ENCODE data around the gene STAG1. TPM values are rescaled to one million over a fixed set of nuclear protein-coding genes. Genes with fewer than 3 reads are reported as not detected.

STAG1 gene
- total RNA-seq, 2 donors from 2014 or later, result 26.8 to 56.4 TPM

DNA sequence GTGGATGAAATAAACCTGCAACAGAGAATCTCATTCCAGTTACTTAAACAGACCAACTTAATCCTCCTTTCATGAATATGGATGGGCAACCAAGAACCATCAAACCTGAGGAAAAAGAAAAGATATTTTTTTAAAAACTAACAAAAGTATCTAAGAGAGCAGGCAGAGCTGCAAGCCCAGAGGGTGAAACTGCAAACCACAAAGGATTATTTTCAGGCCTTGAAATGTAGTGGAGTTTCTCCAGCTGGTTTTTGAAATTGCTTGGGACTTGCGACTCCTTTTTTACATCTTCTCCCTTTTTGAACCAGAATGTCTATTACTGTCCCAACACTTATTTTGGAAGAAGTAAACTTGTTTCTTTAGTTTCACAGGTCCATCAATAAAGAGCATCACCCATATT lies 87.4 kb downstream of the STAG1 start:
- Histone ChIP-seq H3K4me1 (ENCODE audit: control insufficient read depth in 1 of 2, low read depth in 2 of 2) (no peaks in the 10 kb centered on the region), H3K9me3 (no peaks in the 10 kb centered on the region), H3K36me3 (no peaks in the 10 kb centered on the region), H3K27me3 (replicated peaks; ENCODE audit: insufficient read depth) (no peaks in the 10 kb centered on the region), H3K27ac (no peak overlapping the region), H3K4me3 (no peak overlapping the region)
- DNase-seq (ENCODE audit: low spot score), result no peak
- TF ChIP-seq CTCF (IDR thresholded peaks at IDR 0.05), result no peak
- no peak for ATAC-seq (ENCODE audit: insufficient number of reproducible peaks, low FRiP score, low read depth)

DNA sequence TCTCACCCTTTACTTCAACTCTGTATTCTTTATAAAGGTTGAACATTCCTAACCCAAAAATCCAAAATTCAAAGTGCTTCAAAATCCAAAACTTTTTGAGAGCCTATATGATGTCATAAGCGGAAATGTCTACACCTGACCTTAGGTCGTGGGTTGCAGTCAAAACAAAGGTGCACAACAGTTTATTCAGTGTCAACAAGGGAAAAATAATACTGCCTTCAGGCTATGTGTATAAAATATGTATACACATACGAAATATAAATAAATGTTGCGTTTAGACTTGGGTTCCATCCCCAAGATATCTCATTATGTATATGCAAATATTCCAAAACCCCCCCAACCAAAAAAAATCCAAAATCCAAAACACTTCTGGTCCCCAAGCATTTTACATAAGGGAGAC lies 90.9 kb downstream of the STAG1 start:
- no peaks in the 10 kb centered on the region for H3K36me3 ChIP-seq
- no peak overlapping the region for H3K27ac ChIP-seq
- no peaks in the 10 kb centered on the region for H3K9me3 ChIP-seq
- no peaks in the 10 kb centered on the region for H3K4me1 ChIP-seq (ENCODE audit: control insufficient read depth in 1 of 2, low read depth in 2 of 2)
- H3K27me3 ChIP-seq (replicated peaks; ENCODE audit: insufficient read depth), result no peaks in the 10 kb centered on the region
- H3K4me3 ChIP-seq, result no peak overlapping the region
- TF ChIP-seq CTCF (IDR thresholded peaks at IDR 0.05), result no peak
- no peak for DNase-seq (ENCODE audit: low spot score)
- no peak for ATAC-seq (ENCODE audit: insufficient number of reproducible peaks, low FRiP score, low read depth)

GRCh38 chr3:136658946-136659682 lies 93.1 kb downstream of the STAG1 start:
- Histone ChIP-seq H3K27me3 (replicated peaks; ENCODE audit: insufficient read depth) (no peaks in the 10 kb centered on the region), H3K4me1 (ENCODE audit: control insufficient read depth in 1 of 2, low read depth in 2 of 2) (no peaks in the 10 kb centered on the region), H3K9me3 (peaks cover 4% of the 10 kb centered on the region), H3K4me3 (peak overlapping the region; percentile 10), H3K27ac (no peak overlapping the region), H3K36me3 (no peaks in the 10 kb centered on the region)
- DNase-seq (ENCODE audit: low spot score) (no peak), ATAC-seq (ENCODE audit: insufficient number of reproducible peaks, low FRiP score, low read depth) (no peak)
- no peak for TF ChIP-seq CTCF (IDR thresholded peaks at IDR 0.05)

GRCh38 chr3:136657526-136657925 lies 94.7 kb downstream of the STAG1 start:
- Histone ChIP-seq H3K27me3 (replicated peaks; ENCODE audit: insufficient read depth) (no peaks in the 10 kb centered on the region), H3K9me3 (peaks cover 16% of the 10 kb centered on the region), H3K4me3 (no peak overlapping the region), H3K4me1 (ENCODE audit: control insufficient read depth in 1 of 2, low read depth in 2 of 2) (no peaks in the 10 kb centered on the region), H3K27ac (no peak overlapping the region), H3K36me3 (no peaks in the 10 kb centered on the region)
- ATAC-seq (ENCODE audit: insufficient number of reproducible peaks, low FRiP score, low read depth) (no peak), DNase-seq (ENCODE audit: low spot score) (no peak)
- TF ChIP-seq CTCF (IDR thresholded peaks at IDR 0.05), result no peak

GRCh38 chr3:136653628-136654027 lies 98.5 kb downstream of the STAG1 start:
- no peak overlapping the region for H3K27ac ChIP-seq
- H3K4me3 ChIP-seq, result no peak overlapping the region
- peaks cover 16% of the 10 kb centered on the region for H3K9me3 ChIP-seq
- TF ChIP-seq CTCF (IDR thresholded peaks at IDR 0.05), result no peak
- no peaks in the 10 kb centered on the region for H3K27me3 ChIP-seq (replicated peaks; ENCODE audit: insufficient read depth)
- DNase-seq (ENCODE audit: low spot score), result no peak
- no peaks in the 10 kb centered on the region for H3K36me3 ChIP-seq
- no peak for ATAC-seq (ENCODE audit: insufficient number of reproducible peaks, low FRiP score, low read depth)
- H3K4me1 ChIP-seq (ENCODE audit: control insufficient read depth in 1 of 2, low read depth in 2 of 2), result no peaks in the 10 kb centered on the region
